ENCODE data around the gene RIMBP2. TPM values are rescaled to one million over a fixed set of nuclear protein-coding genes. Genes with fewer than 3 reads are reported as not detected.

Gene RIMBP2
- polyA plus RNA-seq, 1 donor (not counting 4 experiments of a cell fraction or from before 2014, with no cell fraction given): 0.16 TPM

DNA sequence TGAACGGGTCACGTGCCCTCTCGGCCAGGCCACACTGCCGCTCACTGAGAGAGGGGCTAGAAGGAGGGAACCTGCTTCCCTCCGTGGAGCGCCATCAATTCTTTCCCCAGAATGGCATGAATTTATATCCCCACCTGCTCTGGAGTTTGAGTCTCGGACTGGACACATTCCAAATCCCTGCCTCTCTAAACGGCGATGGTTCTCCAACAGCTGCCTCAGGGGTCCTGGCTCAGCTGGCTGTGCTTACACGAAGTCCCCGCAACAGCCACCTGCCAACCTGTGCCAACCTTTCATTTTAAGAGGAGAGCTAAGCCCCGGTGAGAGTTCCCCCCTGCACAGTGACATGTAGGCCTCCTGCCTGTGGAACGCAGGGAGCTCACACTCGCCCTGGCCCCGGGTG lies 73.2 kb downstream of the RIMBP2 start:
- H4K20me1 ChIP-seq (ENCODE audit: control insufficient read depth, extremely low read depth, insufficient read depth, low read length): no peaks in the 10 kb centered on the region
- no peaks in the 10 kb centered on the region for H3K36me3 ChIP-seq (ENCODE audit: control insufficient read depth in 2 of 2, extremely low read depth in 1 of 2, insufficient read depth in 2 of 2, low read length in 2 of 2)
- H3K9ac ChIP-seq (ENCODE audit: control insufficient read depth, extremely low read depth, insufficient read depth, low read length): no peak overlapping the region
- dilution Hi-C loops (cut with MboI; ENCODE audit: extremely low pct_ligation_motif_present, low sequenced_read_pairs): no loop called here
- no peak overlapping the region for H2AFZ ChIP-seq (ENCODE audit: control insufficient read depth, low read length)
- H3K4me2 ChIP-seq (ENCODE audit: control insufficient read depth, extremely low read depth, insufficient read depth, low read depth, low read length): no peak overlapping the region
- DNase-seq (ENCODE audit: low read depth, low spot score): no peak
- no peaks in the 10 kb centered on the region for H3K79me2 ChIP-seq (ENCODE audit: control insufficient read depth, insufficient read depth, low read length)
- H3K27ac ChIP-seq (ENCODE audit: control insufficient read depth, insufficient read depth, low read length): no peak overlapping the region
- H3K9me3 ChIP-seq (ENCODE audit: control insufficient read depth, low read depth, low read length): peaks cover 8% of the 10 kb centered on the region
- no peak overlapping the region for H3K4me3 ChIP-seq (ENCODE audit: control insufficient read depth in 2 of 3, extremely low read depth in 1 of 3, insufficient read depth in 2 of 3, low read depth in 1 of 3, low read length in 3 of 3)
- H3K27me3 ChIP-seq (ENCODE audit: control insufficient read depth, extremely low read depth, insufficient read depth, low read length): no peaks in the 10 kb centered on the region
- TF ChIP-seq, protein P1, sequence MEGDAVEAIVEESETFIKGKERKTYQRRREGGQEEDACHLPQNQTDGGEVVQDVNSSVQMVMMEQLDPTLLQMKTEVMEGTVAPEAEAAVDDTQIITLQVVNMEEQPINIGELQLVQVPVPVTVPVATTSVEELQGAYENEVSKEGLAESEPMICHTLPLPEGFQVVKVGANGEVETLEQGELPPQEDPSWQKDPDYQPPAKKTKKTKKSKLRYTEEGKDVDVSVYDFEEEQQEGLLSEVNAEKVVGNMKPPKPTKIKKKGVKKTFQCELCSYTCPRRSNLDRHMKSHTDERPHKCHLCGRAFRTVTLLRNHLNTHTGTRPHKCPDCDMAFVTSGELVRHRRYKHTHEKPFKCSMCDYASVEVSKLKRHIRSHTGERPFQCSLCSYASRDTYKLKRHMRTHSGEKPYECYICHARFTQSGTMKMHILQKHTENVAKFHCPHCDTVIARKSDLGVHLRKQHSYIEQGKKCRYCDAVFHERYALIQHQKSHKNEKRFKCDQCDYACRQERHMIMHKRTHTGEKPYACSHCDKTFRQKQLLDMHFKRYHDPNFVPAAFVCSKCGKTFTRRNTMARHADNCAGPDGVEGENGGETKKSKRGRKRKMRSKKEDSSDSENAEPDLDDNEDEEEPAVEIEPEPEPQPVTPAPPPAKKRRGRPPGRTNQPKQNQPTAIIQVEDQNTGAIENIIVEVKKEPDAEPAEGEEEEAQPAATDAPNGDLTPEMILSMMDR (optimal IDR thresholded peaks at IDR 0.05 in 1 of 3, IDR thresholded peaks at IDR 0.05 in 1 of 3, conservative IDR thresholded peaks at IDR 0.05 in 1 of 3; ENCODE audit: extremely low read depth in 1 of 3, insufficient read depth in 2 of 3, low read length in 3 of 3): no peak
- TF ChIP-seq EZH2 (IDR thresholded peaks at IDR 0.05; ENCODE audit: low read length): no peak
- H3K9me1 ChIP-seq (ENCODE audit: control insufficient read depth, extremely low read depth, insufficient read depth, low read length): no peaks in the 10 kb centered on the region
- no peaks in the 10 kb centered on the region for H3K4me1 ChIP-seq (ENCODE audit: control insufficient read depth, extremely low read depth, insufficient read depth, low read length)
- no peak for FAIRE-seq

DNA sequence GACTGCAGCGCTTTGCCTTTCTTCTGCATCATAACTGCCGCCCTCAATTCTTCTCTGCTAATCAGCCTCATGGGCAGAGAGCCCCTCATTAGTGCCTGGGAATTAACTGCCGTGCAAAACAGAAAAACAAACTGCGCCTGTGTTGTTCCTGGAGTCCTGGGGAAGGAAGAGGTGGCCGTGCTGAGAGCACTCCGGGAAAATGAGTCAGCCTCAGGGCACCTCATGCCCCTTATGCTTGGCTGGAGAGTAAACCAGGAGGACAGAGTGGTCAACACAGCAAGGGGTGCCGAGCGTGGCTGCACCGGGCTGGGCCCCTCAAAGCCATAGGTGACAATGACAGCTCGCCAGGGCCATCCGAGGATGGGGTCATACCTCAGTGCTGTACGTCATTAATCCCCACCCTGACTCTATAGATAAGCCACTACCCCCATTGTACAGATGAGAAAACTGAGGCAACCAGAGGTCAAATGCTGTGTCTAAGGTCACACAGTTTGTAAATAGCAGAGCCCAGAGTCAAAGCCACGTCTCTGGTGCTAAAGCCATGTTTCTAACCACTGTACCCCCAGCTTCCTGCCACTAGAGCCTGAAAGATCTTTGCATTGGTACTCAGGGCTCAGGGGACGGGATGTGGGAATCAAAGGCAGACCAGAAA lies 74.4 kb downstream of the RIMBP2 start:
- H3K79me2 ChIP-seq (ENCODE audit: control insufficient read depth, insufficient read depth, low read length): no peaks in the 10 kb centered on the region
- H4K20me1 ChIP-seq (ENCODE audit: control insufficient read depth, extremely low read depth, insufficient read depth, low read length): no peaks in the 10 kb centered on the region
- dilution Hi-C loops (cut with MboI; ENCODE audit: extremely low pct_ligation_motif_present, low sequenced_read_pairs): no loop called here
- no peak overlapping the region for H3K4me3 ChIP-seq (ENCODE audit: control insufficient read depth in 2 of 3, extremely low read depth in 1 of 3, insufficient read depth in 2 of 3, low read depth in 1 of 3, low read length in 3 of 3)
- FAIRE-seq (no peak), DNase-seq (ENCODE audit: low read depth, low spot score) (no peak)
- H3K4me2 ChIP-seq (ENCODE audit: control insufficient read depth, extremely low read depth, insufficient read depth, low read depth, low read length): no peak overlapping the region
- H3K4me1 ChIP-seq (ENCODE audit: control insufficient read depth, extremely low read depth, insufficient read depth, low read length): no peaks in the 10 kb centered on the region
- H3K9me3 ChIP-seq (ENCODE audit: control insufficient read depth, low read depth, low read length): peaks cover 8% of the 10 kb centered on the region
- no peaks in the 10 kb centered on the region for H3K27me3 ChIP-seq (ENCODE audit: control insufficient read depth, extremely low read depth, insufficient read depth, low read length)
- no peak overlapping the region for H2AFZ ChIP-seq (ENCODE audit: control insufficient read depth, low read length)
- no peak overlapping the region for H3K27ac ChIP-seq (ENCODE audit: control insufficient read depth, insufficient read depth, low read length)
- H3K9me1 ChIP-seq (ENCODE audit: control insufficient read depth, extremely low read depth, insufficient read depth, low read length): no peaks in the 10 kb centered on the region
- TF ChIP-seq, protein P1 (optimal IDR thresholded peaks at IDR 0.05 in 1 of 3, IDR thresholded peaks at IDR 0.05 in 1 of 3, conservative IDR thresholded peaks at IDR 0.05 in 1 of 3; ENCODE audit: extremely low read depth in 1 of 3, insufficient read depth in 2 of 3, low read length in 3 of 3): no peak
- no peak for TF ChIP-seq EZH2 (IDR thresholded peaks at IDR 0.05; ENCODE audit: low read length)
- H3K36me3 ChIP-seq (ENCODE audit: control insufficient read depth in 2 of 2, extremely low read depth in 1 of 2, insufficient read depth in 2 of 2, low read length in 2 of 2): no peaks in the 10 kb centered on the region
- no peak overlapping the region for H3K9ac ChIP-seq (ENCODE audit: control insufficient read depth, extremely low read depth, insufficient read depth, low read length)
